ENCODE results near the gene SERGEF.
"Not testable (repeated sequence)": the region's sequence is repeated elsewhere in the genome, so short reads cannot be mapped to it uniquely, and the experiment has no call there.

Gene SERGEF

GRCh38 chr11:18000128-18000527 is 12.7 kb downstream of the SERGEF start:
- not testable (repeated sequence) for DNase-seq

DNA sequence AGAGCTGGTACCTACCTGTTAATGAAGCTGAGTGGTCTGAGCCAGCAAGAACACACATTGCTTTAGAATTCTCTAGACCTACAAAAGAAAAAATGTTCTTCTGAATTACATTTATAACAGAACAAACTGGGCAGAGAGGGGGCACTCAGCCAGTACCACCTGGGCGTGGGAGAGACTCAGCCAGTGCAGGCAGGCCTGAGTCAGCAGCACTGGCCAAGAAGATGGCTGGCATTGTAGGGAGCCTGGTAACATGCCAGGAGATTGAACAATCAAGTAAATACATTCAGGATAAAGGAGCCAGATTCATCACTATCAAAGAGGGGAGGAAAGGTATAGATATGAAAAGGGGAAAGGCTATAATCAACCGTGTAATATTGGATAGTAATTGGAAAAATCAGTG is 19.9 kb downstream of the SERGEF start:
- no peak for DNase-seq

DNA sequence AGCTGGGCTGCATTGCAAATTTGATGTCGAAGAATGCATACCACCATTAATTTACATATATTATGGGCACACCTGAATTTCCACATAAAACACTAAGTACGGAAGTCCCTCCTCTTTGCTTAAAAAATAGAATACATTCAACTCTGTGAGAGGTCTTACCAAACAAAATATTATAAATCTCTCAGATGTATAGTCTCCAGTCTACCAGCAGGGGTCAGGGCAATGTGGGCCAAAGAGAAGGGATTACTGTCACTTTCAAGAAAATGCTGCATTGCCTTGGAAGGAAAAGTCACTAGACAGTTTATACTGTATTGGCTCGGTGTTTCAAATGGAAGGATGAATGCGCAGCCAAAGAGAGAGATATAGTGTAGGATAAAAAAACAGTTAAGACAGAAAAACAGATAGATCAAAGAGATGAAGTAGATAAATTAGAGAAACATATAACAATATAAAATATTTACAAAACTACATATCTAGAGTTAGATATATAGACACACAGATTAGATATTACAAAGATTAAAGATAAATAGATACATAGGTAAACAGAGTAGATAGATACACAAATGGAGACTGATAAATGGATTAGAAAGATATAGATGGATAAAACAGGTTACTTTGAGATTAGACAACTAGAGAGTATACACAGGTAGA is 20.9 kb downstream of the SERGEF start:
- DNase-seq: peak; percentile 85

DNA sequence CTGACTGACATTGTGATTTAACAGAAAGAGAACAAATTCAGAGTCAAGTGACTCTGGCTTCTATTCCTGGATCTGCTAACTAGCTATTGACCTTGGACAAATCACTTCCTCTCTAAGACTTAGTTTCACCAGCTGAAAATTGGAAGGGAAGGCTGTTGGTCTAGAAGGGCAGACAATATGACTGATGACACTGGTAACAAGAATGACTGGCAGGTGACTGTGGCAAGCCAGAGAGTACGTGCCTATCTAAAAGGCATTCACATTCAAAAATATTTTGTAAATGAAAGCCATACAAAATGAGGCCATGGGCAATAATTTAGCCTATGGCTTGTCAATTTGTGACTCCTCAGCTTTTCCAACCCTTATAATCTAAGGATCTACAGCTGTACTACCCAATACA is 23.5 kb downstream of the SERGEF start:
- DNase-seq: no peak

DNA sequence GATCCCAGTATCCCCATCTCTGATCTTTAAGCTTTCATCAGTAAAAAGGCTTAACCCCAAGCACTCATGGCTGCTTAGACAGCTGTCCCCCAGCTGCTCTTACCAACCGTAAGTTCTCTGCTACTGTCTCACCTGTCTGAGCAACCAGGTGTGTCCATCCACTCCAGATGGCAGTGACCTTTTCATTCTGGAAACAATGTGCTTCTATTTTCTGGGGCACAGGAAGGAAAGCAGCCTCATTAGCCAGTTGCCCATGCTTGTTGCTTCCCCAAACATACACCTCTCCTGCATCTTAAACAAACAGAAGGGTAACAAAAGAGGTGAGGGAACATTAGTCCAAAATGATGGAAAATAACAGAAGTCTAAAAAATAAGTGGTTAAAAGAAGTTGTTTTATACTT is 24.4 kb downstream of the SERGEF start:
- DNase-seq: no peak

DNA sequence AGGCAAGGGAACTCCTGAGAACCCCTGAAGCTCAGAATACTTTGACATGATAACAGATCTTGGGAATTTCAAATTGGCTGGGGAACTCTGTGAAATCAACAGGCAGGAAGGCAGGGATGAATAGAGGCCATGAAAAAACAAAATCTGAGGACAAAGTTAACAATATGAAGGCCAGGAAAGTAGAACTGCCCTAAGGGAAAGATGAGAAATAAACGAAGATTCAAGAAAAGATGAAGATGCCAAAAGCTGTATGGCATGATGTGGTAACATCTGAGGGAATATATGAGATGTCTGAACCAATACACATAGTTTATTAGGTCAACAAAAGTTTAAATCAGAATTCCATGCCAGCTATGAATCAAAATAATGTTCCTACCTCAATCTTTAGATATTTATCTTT is 25.0 kb downstream of the SERGEF start:
- no peak for DNase-seq

GRCh38 chr11:17986711-17987220 is 26.1 kb downstream of the SERGEF start:
- DNase-seq: no peak

GRCh38 chr11:17986007-17986710 is 26.7 kb downstream of the SERGEF start:
- DNase-seq: no peak

DNA sequence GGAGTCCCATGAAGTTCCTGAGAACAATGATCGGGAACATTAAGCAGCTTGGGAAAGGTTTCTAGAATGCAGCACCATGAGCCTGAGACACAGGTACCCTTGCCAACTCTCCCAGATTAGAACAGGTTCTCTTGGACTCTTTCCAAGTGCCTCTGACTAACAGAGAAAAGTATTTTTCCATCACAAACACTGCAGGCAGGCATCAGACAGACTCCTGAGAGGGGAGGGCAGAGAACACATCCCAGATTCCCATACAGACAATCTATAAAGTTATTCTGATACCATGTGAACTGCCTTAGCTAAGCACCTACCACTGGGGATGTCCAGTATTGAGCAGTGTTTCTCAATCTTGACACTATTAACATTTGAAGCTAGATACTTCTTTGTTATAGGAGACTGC is 27.3 kb downstream of the SERGEF start:
- no peak for DNase-seq

DNA sequence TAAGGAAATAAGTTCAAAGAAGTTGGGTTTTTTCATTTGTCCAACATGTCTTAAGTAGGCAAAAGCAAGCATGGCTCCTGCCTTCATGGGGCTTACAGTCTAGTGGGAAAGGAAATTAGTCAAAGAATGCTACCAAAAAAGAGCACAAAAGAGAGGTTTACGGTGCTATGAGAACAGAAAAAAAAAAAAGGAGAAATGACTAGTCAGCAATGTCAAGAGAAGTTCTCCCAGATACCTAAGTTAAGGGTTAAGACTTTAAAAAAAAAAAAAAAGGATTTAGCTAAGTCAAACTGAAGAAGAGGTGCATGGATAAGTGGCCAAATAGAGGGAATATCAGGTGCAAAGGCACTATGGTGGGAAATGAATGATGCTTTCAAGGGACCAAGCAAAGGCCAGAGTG is 29.3 kb downstream of the SERGEF start:
- DNase-seq: no peak

GRCh38 chr11:17979770-17980371 is 33.0 kb downstream of the SERGEF start:
- peak; percentile 67 for DNase-seq

GRCh38 chr11:17978553-17979287 is 34.1 kb downstream of the SERGEF start:
- DNase-seq: peak; percentile 63

DNA sequence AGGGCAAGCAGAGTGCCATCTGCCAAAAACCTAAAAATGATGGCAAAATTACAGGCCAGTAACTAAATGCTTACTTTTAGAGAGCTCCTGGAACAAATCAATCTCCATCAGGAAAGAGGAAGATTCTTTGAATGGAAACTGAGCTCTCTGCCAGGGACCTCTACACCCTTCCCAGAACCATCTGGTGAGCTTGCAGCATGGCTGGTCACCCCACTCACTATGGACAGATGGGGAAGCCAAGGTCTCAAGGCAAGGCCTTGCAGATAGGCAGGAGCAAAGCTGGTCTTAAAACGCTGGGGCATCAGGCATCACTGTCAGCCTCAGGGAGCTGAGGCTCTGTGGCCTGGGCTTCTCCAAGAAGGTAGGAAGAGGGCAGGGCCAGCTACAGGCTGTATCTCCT is 36.2 kb downstream of the SERGEF start:
- no peak for DNase-seq

- DNase-seq: no peak
Observed at GRCh38 chr11:17974246-17974645, 38.6 kb downstream of the SERGEF start.

- DNase-seq: peak; percentile 52
Observed at GRCh38 chr11:17972987-17973386, 39.9 kb downstream of the SERGEF start.

DNA sequence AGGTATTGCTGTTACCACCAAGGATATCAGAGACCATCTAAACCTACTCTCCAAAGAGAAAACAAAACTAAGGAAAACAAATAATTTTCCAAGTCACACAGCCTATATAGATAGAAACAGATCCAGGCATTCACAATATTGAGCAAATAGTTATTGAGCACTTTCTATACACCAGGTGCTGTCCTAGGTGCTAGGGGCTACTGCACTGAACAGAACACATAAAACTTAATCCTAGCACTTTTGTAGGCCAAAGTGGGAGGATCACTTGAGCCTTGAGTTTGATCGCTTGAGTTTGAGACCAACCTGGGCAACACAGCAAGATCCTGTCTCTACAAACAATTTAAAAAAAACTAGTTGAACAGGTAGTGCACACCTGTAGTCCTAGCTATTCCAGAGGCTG is 44.6 kb downstream of the SERGEF start:
- DNase-seq: no peak

DNA sequence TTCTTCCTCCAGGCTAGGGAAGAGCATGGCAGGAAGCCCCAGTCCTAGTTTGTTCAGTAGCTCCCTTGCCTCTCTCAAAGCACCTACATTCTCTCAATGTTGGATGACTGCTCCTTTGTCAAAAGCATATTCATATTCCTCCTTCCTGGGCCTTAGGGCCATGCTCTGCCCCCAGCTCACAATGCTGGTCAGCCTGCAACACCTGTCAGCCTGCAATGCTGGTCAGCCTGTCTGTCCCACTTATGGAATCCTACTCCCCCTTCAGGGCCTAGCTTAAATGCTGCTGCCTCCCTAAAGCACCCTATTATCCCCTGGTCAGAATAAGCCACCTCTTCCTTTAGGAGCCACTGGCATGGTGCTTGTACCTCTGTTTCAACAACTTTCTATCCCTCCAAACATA is 45.2 kb downstream of the SERGEF start:
- DNase-seq: no peak

- no peak for DNase-seq
Observed at GRCh38 chr11:17960091-17960490, 52.8 kb downstream of the SERGEF start.

GRCh38 chr11:17958446-17958845 is 54.4 kb downstream of the SERGEF start:
- no peak for DNase-seq

GRCh38 chr11:17954395-17955252 is 58.2 kb downstream of the SERGEF start:
- no peak for DNase-seq

- no peak for DNase-seq
Observed at GRCh38 chr11:17952487-17952886, 60.4 kb downstream of the SERGEF start.

- no peak for DNase-seq
Observed at GRCh38 chr11:17951685-17952388, 61.0 kb downstream of the SERGEF start.
